ENCODE data around the gene GET3.
A peak's percentile ranks its signal among the peaks of the same experiment; 100 is the strongest.

The GET3 gene

GRCh38 chr19:12767150-12767549 is 29.9 kb downstream of the GET3 start:
- CTCF ChIA-PET: interaction anchor here (1.3 to 18.0 kb wide), 10 partner anchors 9 to 327 kb away, joined by 5 to 550 read pairs (median 16); partner anchors contain the start of genes BEST2, GET3, HOOK2 and JUNB

GRCh38 chr19:12767666-12768065 is 30.4 kb downstream of the GET3 start:
- no peak for DNase-seq (ENCODE audit: extremely low spot score)
- TF ChIP-seq CTCF (IDR thresholded peaks at IDR 0.05; ENCODE audit: control extremely low read depth, extremely low read depth, low read depth, missing control alignments): no peak
- CTCF ChIA-PET: interaction anchor here (1.7 to 18.0 kb wide), 7 partner anchors 8 to 326 kb away, joined by 5 to 550 read pairs (median 91); partner anchors contain the start of genes BEST2, GET3, HOOK2 and JUNB
- POLR2A ChIA-PET: interaction anchor here (0.8 kb wide), 1 partner anchor 24 kb away, joined by 3 read pairs; the partner anchor contains the start of gene JUNB

More at GRCh38 chr19:12767150-12767549, 29.9 kb downstream of the GET3 start:
- no peak for DNase-seq (ENCODE audit: extremely low spot score)
- no peak for TF ChIP-seq CTCF (IDR thresholded peaks at IDR 0.05; ENCODE audit: control extremely low read depth, extremely low read depth, low read depth, missing control alignments)
- POLR2A ChIA-PET: interaction anchor here (0.8 kb wide), 1 partner anchor 25 kb away, joined by 3 read pairs; the partner anchor contains the start of gene JUNB

- TF ChIP-seq CTCF (IDR thresholded peaks at IDR 0.05; ENCODE audit: control extremely low read depth, extremely low read depth, low read depth, missing control alignments): peak; percentile 27
- ChIA-PET CTCF (interaction anchor here (1.5 to 18.0 kb wide), 5 partner anchors 9 to 78 kb away, joined by 3 to 550 read pairs (median 16); partner anchors contain the start of genes BEST2, GET3, JUNB and THSD8), POLR2A (interaction anchor here (0.6 to 1.6 kb wide), 2 partner anchors 22 to 26 kb away, joined by 3 to 9 read pairs; partner anchors contain the start of gene JUNB)
- DNase-seq (ENCODE audit: extremely low spot score): peak; percentile 85
Observed at GRCh38 chr19:12769689-12770088, 32.4 kb downstream of the GET3 start.

GRCh38 chr19:12770922-12771321 is 33.6 kb downstream of the GET3 start:
- DNase-seq (ENCODE audit: extremely low spot score): no peak
- POLR2A ChIA-PET: interaction anchor here (0.5 kb wide), 1 partner anchor 151 kb away, joined by 3 read pairs; no protein-coding TSS in a partner anchor
- TF ChIP-seq CTCF (IDR thresholded peaks at IDR 0.05; ENCODE audit: control extremely low read depth, extremely low read depth, low read depth, missing control alignments): no peak
- CTCF ChIA-PET: interaction anchor here (1.5 to 18.0 kb wide), 5 partner anchors 11 to 76 kb away, joined by 3 to 550 read pairs (median 16); partner anchors contain the start of genes BEST2, GET3, JUNB and THSD8

DNA sequence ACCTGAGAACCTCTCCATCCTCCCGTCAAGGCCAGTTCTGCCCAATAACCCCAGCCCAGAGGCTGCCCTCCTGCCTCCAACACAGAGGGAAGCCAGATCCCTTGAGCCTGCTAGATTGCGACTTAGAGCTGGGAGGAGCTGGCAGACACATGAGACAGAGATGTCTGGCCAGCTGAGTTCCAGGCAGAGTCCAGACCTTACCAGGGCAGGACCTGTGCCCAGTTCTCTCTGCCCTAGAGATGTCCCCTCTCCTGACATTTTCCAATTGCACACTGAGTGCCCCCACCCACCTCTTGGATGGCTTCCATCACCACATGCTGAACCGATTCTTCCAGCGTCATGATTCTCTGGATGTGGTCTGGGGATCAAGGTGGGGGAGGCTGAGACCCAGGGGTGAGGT is 35.0 kb downstream of the GET3 start:
- no peak for TF ChIP-seq CTCF (IDR thresholded peaks at IDR 0.05; ENCODE audit: control extremely low read depth, extremely low read depth, low read depth, missing control alignments)
- POLR2A ChIA-PET: interaction anchor here (0.6 to 2.5 kb wide), 2 partner anchors 19 to 40 kb away, joined by 3 to 17 read pairs; partner anchors contain the start of gene JUNB
- no peak for DNase-seq (ENCODE audit: extremely low spot score)
- CTCF ChIA-PET: interaction anchor here (2.2 to 11.6 kb wide), 5 partner anchors 14 to 75 kb away, joined by 4 to 399 read pairs (median 54); partner anchors contain the start of genes GET3, JUNB, PRDX2 and RNASEH2A

GRCh38 chr19:12773571-12773970 is 36.3 kb downstream of the GET3 start:
- ChIA-PET POLR2A (interaction anchor here (2.5 kb wide), 1 partner anchor 18 kb away, joined by 17 read pairs; the partner anchor contains the start of gene JUNB), CTCF (interaction anchor here (1.2 to 11.6 kb wide), 8 partner anchors 8 to 300 kb away, joined by 3 to 399 read pairs (median 30); partner anchors contain the start of genes GET3, JUNB, PRDX2 and RNASEH2A)
- DNase-seq (ENCODE audit: extremely low spot score): no peak
- TF ChIP-seq CTCF (IDR thresholded peaks at IDR 0.05; ENCODE audit: control extremely low read depth, extremely low read depth, low read depth, missing control alignments): peak; percentile 46

Data from GM10248 (cell line).